Measurements from ENCODE around the gene TCF12.
A peak's percentile ranks its signal among the peaks of the same experiment; 100 is the strongest.

The TCF12 gene

GRCh38 chr15:57109005-57109404, 190.6 kb downstream of the TCF12 start:
- H3K36me3 Mint-ChIP-seq (ENCODE audit: low read depth): peaks cover 5% of the 10 kb centered on the region
- H3K27ac Mint-ChIP-seq: no peak overlapping the region
- H3K4me1 Mint-ChIP-seq (ENCODE audit: low read depth): peaks cover 5% of the 10 kb centered on the region
- no peak for DNase-seq (ENCODE audit: low spot score)
- peaks cover 3% of the 10 kb centered on the region for H3K9me3 Mint-ChIP-seq
- no peaks in the 10 kb centered on the region for H3K27me3 Mint-ChIP-seq (ENCODE audit: low read depth)
- H3K4me3 Mint-ChIP-seq: no peak overlapping the region

DNA sequence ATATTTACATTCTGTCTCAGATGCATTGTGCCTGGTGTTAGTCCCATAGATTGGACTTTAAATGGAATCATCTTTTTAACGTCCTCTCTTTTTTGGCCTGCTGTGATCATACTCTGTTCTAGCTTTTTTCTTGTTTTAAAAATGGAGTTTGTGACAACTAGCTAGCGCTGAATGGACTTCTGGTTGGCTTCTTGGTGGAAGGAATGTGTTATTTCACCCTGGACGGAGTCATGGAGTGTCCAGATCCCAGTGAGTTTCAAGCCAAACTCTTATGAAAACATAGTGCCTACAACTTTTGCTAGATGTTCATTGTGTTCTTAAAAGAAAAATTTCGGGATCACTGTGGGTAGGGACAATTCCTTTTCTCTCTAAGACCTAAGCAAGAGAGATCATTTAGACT, 192.6 kb downstream of the TCF12 start:
- Mint-ChIP-seq H3K27ac (no peak overlapping the region), H3K4me1 (ENCODE audit: low read depth) (peaks cover 6% of the 10 kb centered on the region), H3K4me3 (no peak overlapping the region), H3K36me3 (ENCODE audit: low read depth) (peaks cover 6% of the 10 kb centered on the region), H3K27me3 (ENCODE audit: low read depth) (no peaks in the 10 kb centered on the region), H3K9me3 (peaks cover 2% of the 10 kb centered on the region)
- DNase-seq (ENCODE audit: low spot score): no peak

DNA sequence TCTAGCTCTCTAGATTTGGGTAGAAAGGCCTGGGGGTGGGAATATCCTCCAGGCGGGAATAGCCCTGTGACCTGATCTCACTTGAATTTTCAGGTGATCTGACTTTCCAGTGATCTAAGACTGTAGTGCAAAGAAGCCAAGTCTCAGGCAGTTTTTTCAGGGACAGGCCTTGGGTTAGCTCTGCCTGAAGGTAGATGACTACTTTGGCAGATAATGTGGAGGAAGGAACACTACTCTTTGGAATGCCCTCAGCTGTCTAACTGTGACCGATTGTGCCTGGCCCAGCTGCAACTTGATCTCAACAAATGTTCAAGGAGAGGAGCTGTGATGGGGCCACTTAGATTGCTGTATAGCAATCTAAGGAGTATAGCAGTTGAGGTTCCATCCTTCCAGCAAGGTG, 193.7 kb downstream of the TCF12 start:
- H3K4me3 Mint-ChIP-seq: no peak overlapping the region

GRCh38 chr15:57114070-57114469, 195.6 kb downstream of the TCF12 start:
- H3K4me3 Mint-ChIP-seq: no peak overlapping the region
- H3K36me3 Mint-ChIP-seq (ENCODE audit: low read depth): peaks cover 6% of the 10 kb centered on the region
- no peaks in the 10 kb centered on the region for H3K9me3 Mint-ChIP-seq
- DNase-seq (ENCODE audit: low spot score): no peak
- H3K27me3 Mint-ChIP-seq (ENCODE audit: low read depth): no peaks in the 10 kb centered on the region
- no peak overlapping the region for H3K27ac Mint-ChIP-seq
- H3K4me1 Mint-ChIP-seq (ENCODE audit: low read depth): peaks cover 19% of the 10 kb centered on the region

More for the DNA sequence above, 193.7 kb downstream of the TCF12 start:
- no peak overlapping the region for H3K27ac Mint-ChIP-seq
- no peak for DNase-seq (ENCODE audit: low spot score)
- no peaks in the 10 kb centered on the region for H3K27me3 Mint-ChIP-seq (ENCODE audit: low read depth)
- H3K9me3 Mint-ChIP-seq: no peaks in the 10 kb centered on the region
- H3K36me3 Mint-ChIP-seq (ENCODE audit: low read depth): peaks cover 5% of the 10 kb centered on the region
- peaks cover 6% of the 10 kb centered on the region for H3K4me1 Mint-ChIP-seq (ENCODE audit: low read depth)

- peaks cover 20% of the 10 kb centered on the region for H3K36me3 Mint-ChIP-seq (ENCODE audit: low read depth)
- DNase-seq (ENCODE audit: low spot score): no peak
- H3K4me1 Mint-ChIP-seq (ENCODE audit: low read depth): peaks cover 34% of the 10 kb centered on the region
- H3K4me3 Mint-ChIP-seq: peak overlapping the region; percentile 58
- no peaks in the 10 kb centered on the region for H3K27me3 Mint-ChIP-seq (ENCODE audit: low read depth)
- H3K27ac Mint-ChIP-seq: peak overlapping the region; percentile 83
- no peaks in the 10 kb centered on the region for H3K9me3 Mint-ChIP-seq
Measured at GRCh38 chr15:57118013-57118799, 199.8 kb downstream of the TCF12 start.

DNA sequence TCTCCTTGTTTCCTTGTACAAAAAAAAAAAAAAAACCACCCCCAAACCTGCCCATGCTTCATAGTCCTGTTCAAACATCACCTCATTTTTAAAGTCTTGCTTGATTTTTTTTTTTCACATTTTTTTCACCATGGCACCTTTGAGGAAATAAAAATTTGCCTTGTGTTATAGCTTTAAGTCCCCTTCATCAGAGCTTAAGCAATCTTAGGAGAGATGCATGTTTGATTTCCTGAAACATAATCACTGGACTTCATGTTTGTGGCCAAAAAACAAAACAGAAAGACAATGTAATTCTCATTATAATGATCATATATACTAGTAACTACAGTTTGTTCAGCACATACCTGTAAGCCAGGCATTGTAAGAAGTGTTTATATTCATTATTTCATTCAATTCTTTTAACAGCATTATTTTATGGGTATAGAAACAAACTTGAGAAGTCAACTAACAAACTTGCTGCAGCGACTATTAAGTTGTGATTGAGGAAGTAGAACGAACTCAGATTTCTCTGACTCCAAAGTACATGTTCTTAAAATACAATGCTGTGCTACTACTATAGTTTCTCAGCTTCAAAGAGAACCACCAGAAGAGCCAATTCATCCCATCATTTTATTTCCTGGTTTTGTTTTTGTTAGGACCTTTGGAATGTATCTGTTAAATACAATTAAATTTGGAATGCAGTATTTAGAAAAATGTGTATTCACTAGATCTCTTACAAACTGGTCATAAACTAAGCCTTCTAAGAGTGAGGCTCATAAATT, 203.8 kb downstream of the TCF12 start:
- Mint-ChIP-seq H3K4me3 (no peak overlapping the region), H3K36me3 (ENCODE audit: low read depth) (peaks cover 25% of the 10 kb centered on the region), H3K4me1 (ENCODE audit: low read depth) (peaks cover 32% of the 10 kb centered on the region), H3K27ac (no peak overlapping the region), H3K9me3 (no peaks in the 10 kb centered on the region), H3K27me3 (ENCODE audit: low read depth) (no peaks in the 10 kb centered on the region)
- no peak for DNase-seq (ENCODE audit: low spot score)

DNA sequence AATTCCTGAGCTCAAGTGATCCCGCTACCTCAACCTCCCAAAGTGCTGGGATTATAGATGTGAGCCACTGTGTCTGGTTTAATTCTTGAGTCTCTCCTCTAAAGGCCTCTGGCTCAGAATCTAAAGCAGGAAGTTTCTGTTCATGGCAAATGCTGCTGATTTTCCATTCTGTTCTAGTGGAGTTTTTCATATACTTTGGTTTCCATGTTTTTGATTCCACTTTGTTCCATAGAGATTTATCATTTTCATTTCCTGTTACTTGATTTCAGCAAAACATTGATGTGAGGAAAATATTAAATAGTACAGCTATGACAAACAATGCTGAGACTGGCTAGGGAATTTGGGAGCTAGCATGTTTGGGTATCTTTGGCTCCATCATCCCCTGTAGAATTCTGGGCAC, 205.6 kb downstream of the TCF12 start:
- Mint-ChIP-seq H3K9me3 (no peaks in the 10 kb centered on the region), H3K36me3 (ENCODE audit: low read depth) (peaks cover 24% of the 10 kb centered on the region), H3K27me3 (ENCODE audit: low read depth) (no peaks in the 10 kb centered on the region), H3K4me3 (no peak overlapping the region), H3K4me1 (ENCODE audit: low read depth) (peaks cover 19% of the 10 kb centered on the region), H3K27ac (no peak overlapping the region)
- DNase-seq (ENCODE audit: low spot score): no peak

DNA sequence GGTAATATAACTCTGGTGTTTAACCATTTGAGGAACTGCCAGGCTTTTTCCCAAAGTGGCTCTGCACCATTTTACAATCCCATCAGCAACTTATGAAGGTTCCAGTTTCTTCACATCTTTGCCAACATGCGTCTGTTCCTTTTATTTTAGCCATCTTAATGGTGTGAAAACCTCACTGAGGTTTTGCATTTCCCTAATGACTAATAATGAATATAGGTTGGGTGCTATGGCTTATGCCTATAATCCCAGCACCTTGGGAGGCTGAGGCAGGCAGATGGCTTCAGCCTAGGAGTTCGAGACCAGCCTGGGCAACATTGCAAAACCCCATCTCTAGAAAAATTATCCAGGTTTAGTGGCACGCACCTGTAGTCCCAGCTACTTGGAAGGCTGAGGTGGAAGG, 210.6 kb downstream of the TCF12 start:
- Mint-ChIP-seq H3K4me3 (no peak overlapping the region), H3K9me3 (no peaks in the 10 kb centered on the region), H3K36me3 (ENCODE audit: low read depth) (peaks cover 19% of the 10 kb centered on the region), H3K4me1 (ENCODE audit: low read depth) (peaks cover 15% of the 10 kb centered on the region), H3K27ac (no peak overlapping the region), H3K27me3 (ENCODE audit: low read depth) (no peaks in the 10 kb centered on the region)
- no peak for DNase-seq (ENCODE audit: low spot score)

- no peak for DNase-seq (ENCODE audit: low spot score)
- Mint-ChIP-seq H3K27ac (no peak overlapping the region), H3K4me1 (ENCODE audit: low read depth) (peaks cover 28% of the 10 kb centered on the region), H3K27me3 (ENCODE audit: low read depth) (no peaks in the 10 kb centered on the region), H3K4me3 (no peak overlapping the region), H3K9me3 (no peaks in the 10 kb centered on the region), H3K36me3 (ENCODE audit: low read depth) (peaks cover 15% of the 10 kb centered on the region)
Measured at GRCh38 chr15:57130956-57131355, 212.5 kb downstream of the TCF12 start.

- Mint-ChIP-seq H3K36me3 (ENCODE audit: low read depth) (peaks cover 11% of the 10 kb centered on the region), H3K27ac (peak overlapping the region; percentile 7), H3K27me3 (ENCODE audit: low read depth) (no peaks in the 10 kb centered on the region), H3K4me1 (ENCODE audit: low read depth) (peaks cover 32% of the 10 kb centered on the region), H3K4me3 (no peak overlapping the region), H3K9me3 (no peaks in the 10 kb centered on the region)
- DNase-seq (ENCODE audit: low spot score): no peak
Measured at GRCh38 chr15:57133127-57133968, 214.9 kb downstream of the TCF12 start.

GRCh38 chr15:57134071-57134605, 215.7 kb downstream of the TCF12 start:
- Mint-ChIP-seq H3K27me3 (ENCODE audit: low read depth) (no peaks in the 10 kb centered on the region), H3K27ac (no peak overlapping the region), H3K9me3 (no peaks in the 10 kb centered on the region), H3K36me3 (ENCODE audit: low read depth) (peaks cover 9% of the 10 kb centered on the region), H3K4me1 (ENCODE audit: low read depth) (peaks cover 31% of the 10 kb centered on the region), H3K4me3 (no peak overlapping the region)
- DNase-seq (ENCODE audit: low spot score): no peak

DNA sequence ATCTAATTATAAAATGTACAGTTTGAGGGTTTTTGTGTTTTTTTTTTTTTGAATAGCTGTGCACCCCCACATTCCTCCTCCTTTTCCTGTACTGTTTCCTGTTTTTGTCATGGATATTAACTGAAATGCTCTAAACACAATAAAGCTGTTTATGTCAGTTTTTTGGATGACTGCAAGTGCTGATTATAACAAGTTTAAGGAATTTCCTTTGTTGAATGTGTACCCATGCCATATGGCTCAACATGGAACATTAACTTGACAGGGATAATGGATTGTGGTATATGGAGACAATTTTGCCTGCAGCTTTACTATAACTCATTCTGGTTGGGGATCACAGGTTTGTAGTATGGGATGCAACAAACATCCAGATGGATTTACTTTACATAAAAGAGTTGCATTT, 216.4 kb downstream of the TCF12 start:
- H3K9me3 Mint-ChIP-seq: no peaks in the 10 kb centered on the region
- H3K27ac Mint-ChIP-seq: no peak overlapping the region
- no peak for DNase-seq (ENCODE audit: low spot score)
- H3K27me3 Mint-ChIP-seq (ENCODE audit: low read depth): no peaks in the 10 kb centered on the region
- H3K36me3 Mint-ChIP-seq (ENCODE audit: low read depth): peaks cover 8% of the 10 kb centered on the region
- no peak overlapping the region for H3K4me3 Mint-ChIP-seq
- H3K4me1 Mint-ChIP-seq (ENCODE audit: low read depth): peaks cover 30% of the 10 kb centered on the region

DNA sequence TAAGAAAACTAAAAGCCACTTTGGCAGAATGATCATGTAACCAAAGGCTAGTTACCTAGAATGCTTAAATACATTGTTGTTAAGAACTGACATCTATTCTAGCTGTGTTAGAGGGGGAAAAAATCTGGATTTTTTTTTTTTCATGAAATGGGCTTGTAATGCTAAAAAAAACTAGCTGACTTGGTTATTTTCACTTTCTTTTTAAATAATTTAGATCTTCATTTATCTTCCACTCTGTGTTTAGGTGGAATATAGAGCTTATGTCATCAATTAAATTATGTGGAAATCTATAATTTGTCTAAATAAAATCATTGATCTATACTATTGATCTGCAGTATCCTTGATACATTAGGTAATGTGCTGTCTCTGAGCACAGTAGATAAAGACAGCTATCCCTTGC, 217.4 kb downstream of the TCF12 start:
- no peak for DNase-seq (ENCODE audit: low spot score)
- peak overlapping the region; percentile 63 for H3K4me3 Mint-ChIP-seq
- H3K27me3 Mint-ChIP-seq (ENCODE audit: low read depth): no peaks in the 10 kb centered on the region
- no peak overlapping the region for H3K27ac Mint-ChIP-seq
- H3K36me3 Mint-ChIP-seq (ENCODE audit: low read depth): peaks cover 5% of the 10 kb centered on the region
- H3K4me1 Mint-ChIP-seq (ENCODE audit: low read depth): peaks cover 26% of the 10 kb centered on the region
- no peaks in the 10 kb centered on the region for H3K9me3 Mint-ChIP-seq

Measured in T-helper 2 cell treated with Interferon-gamma antibody and Interleukin-4, amounts not matched to agents 5 μg/mL and 100 μg/mL, for 36 hours (primary cell).